ENCODE data around the gene LPP.

DNA sequence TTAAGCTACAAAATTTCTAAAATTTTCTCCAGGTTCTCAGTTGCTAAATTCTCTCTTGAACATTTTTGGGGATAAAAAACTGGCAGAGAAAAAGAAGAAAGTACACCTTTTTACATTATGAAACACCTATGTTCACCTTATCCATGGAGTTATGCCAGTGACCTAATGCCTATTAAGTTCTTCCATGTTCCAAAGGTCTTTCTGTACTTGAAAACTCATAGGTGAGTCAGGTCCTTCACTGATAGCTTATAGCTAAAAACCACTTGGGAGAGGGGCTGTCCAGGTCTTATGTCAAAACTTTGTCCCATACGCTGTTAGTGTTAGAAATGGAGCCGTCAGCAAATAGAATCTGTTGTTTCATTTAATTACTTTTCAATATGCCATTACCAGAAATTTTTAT is 530.3 kb downstream of the LPP start:
- TF ChIP-seq, protein P1, sequence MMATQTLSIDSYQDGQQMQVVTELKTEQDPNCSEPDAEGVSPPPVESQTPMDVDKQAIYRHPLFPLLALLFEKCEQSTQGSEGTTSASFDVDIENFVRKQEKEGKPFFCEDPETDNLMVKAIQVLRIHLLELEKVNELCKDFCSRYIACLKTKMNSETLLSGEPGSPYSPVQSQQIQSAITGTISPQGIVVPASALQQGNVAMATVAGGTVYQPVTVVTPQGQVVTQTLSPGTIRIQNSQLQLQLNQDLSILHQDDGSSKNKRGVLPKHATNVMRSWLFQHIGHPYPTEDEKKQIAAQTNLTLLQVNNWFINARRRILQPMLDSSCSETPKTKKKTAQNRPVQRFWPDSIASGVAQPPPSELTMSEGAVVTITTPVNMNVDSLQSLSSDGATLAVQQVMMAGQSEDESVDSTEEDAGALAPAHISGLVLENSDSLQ (IDR thresholded peaks at IDR 0.05): no peak
- TF ChIP-seq RAD21 (IDR thresholded peaks at IDR 0.05; ENCODE audit: insufficient read depth, low read depth, low read length) (no peak), RFX5 (IDR thresholded peaks at IDR 0.05; ENCODE audit: low read depth, low read length) (no peak), GABPA (IDR thresholded peaks at IDR 0.05; ENCODE audit: low read depth) (no peak), NFIC (IDR thresholded peaks at IDR 0.05; ENCODE audit: low read depth, low read length) (no peak), EP300 (IDR thresholded peaks at IDR 0.05; ENCODE audit: borderline replicate concordance in 1 of 2, control insufficient read depth in 1 of 2, low read depth in 2 of 2, low read length in 2 of 2) (no peak), SPI1 (IDR thresholded peaks at IDR 0.05; ENCODE audit: borderline replicate concordance, insufficient read depth, low read depth, low read length) (no peak), PAX8 (IDR thresholded peaks at IDR 0.05) (no peak)
- TF ChIP-seq, protein P2, sequence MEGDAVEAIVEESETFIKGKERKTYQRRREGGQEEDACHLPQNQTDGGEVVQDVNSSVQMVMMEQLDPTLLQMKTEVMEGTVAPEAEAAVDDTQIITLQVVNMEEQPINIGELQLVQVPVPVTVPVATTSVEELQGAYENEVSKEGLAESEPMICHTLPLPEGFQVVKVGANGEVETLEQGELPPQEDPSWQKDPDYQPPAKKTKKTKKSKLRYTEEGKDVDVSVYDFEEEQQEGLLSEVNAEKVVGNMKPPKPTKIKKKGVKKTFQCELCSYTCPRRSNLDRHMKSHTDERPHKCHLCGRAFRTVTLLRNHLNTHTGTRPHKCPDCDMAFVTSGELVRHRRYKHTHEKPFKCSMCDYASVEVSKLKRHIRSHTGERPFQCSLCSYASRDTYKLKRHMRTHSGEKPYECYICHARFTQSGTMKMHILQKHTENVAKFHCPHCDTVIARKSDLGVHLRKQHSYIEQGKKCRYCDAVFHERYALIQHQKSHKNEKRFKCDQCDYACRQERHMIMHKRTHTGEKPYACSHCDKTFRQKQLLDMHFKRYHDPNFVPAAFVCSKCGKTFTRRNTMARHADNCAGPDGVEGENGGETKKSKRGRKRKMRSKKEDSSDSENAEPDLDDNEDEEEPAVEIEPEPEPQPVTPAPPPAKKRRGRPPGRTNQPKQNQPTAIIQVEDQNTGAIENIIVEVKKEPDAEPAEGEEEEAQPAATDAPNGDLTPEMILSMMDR (IDR thresholded peaks at IDR 0.05 in 2 of 3, conservative IDR thresholded peaks at IDR 0.05 in 1 of 3; ENCODE audit: control insufficient read depth in 2 of 3, extremely low read depth in 1 of 3, insufficient read depth in 1 of 3, low read depth in 3 of 3, low read length in 3 of 3): no peak

Measured in GM12878 (cell line).